Measurements from ENCODE around the gene CDHR3. TPM values are rescaled to one million over a fixed set of nuclear protein-coding genes. Genes with fewer than 3 reads are reported as not detected.

The CDHR3 gene
- total RNA-seq, 1 experiment from 2014 or later, result 8.7 TPM

DNA sequence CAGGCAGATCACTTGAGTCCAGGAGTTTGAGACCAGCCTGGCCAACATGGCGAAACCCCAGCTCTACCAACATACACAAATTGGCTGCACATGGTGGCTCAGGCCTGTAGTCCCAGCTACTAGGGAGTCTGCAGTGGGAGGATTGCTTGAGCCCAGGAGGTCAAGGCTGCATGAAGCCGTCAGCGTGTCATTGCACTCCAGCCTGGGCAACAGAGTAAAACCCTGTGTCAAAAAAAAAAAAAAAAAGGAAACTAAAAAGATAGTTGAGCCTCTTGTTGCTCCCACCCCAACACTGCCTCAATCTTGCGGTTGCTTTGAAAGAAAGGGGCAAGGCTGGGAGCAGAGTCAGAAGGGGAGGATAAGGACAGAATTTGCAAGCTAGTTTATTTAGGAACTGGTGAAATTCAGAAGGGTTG lies 79.1 kb downstream of the CDHR3 start:
- Histone ChIP-seq H4K20me1 (ENCODE audit: insufficient read depth) (no peaks in the 10 kb centered on the region), H3K4me3 (no peak overlapping the region), H3K4me1 (replicated peaks; ENCODE audit: insufficient read depth) (peaks cover 6% of the 10 kb centered on the region; the same call in 1 of the 2 replicates), H3K27ac (no peak overlapping the region), H3K79me2 (ENCODE audit: low read depth) (no peaks in the 10 kb centered on the region), H3K27me3 (ENCODE audit: insufficient read depth, low read depth) (0 out of 2 replicates have a peak, but pooled peaks cover 7% of the 10 kb centered on the region), H2AFZ (no peak overlapping the region), H3K9me3 (ENCODE audit: insufficient read depth, low read depth) (no peaks in the 10 kb centered on the region), H3K9me2 (ENCODE audit: insufficient read depth) (no peaks in the 10 kb centered on the region), H3K4me2 (peak overlapping the region; percentile 68), H3F3A (ENCODE audit: insufficient read depth, low read depth) (no peaks in the 10 kb centered on the region), H3K36me3 (ENCODE audit: low read depth) (no peaks in the 10 kb centered on the region)
- TF ChIP-seq EZH2 (IDR thresholded peaks at IDR 0.05; ENCODE audit: low read depth), result no peak
- TF ChIP-seq, protein P1, sequence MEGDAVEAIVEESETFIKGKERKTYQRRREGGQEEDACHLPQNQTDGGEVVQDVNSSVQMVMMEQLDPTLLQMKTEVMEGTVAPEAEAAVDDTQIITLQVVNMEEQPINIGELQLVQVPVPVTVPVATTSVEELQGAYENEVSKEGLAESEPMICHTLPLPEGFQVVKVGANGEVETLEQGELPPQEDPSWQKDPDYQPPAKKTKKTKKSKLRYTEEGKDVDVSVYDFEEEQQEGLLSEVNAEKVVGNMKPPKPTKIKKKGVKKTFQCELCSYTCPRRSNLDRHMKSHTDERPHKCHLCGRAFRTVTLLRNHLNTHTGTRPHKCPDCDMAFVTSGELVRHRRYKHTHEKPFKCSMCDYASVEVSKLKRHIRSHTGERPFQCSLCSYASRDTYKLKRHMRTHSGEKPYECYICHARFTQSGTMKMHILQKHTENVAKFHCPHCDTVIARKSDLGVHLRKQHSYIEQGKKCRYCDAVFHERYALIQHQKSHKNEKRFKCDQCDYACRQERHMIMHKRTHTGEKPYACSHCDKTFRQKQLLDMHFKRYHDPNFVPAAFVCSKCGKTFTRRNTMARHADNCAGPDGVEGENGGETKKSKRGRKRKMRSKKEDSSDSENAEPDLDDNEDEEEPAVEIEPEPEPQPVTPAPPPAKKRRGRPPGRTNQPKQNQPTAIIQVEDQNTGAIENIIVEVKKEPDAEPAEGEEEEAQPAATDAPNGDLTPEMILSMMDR (conservative IDR thresholded peaks at IDR 0.05), result no peak
- CTCF ChIA-PET, result interaction anchor here (0.8 to 1.9 kb wide), 3 partner anchors 281 to 390 kb away, joined by 3 to 6 read pairs (median 6); no protein-coding TSS in a partner anchor
- intact Hi-C loops (cut with micrococcal nuclease; ENCODE audit: unreplicated experiment), result loop anchor here (1.0 to 5.0 kb wide), 6 partner anchors 165 to 1119 kb away; partner anchors contain the start of genes ATXN7L1 and RINT1
- BruUV-seq (replicated peaks), result no TSS peak
- no peak for DNase-seq
- POLR2A ChIA-PET (ENCODE audit: unreplicated experiment), result no interaction called here

DNA sequence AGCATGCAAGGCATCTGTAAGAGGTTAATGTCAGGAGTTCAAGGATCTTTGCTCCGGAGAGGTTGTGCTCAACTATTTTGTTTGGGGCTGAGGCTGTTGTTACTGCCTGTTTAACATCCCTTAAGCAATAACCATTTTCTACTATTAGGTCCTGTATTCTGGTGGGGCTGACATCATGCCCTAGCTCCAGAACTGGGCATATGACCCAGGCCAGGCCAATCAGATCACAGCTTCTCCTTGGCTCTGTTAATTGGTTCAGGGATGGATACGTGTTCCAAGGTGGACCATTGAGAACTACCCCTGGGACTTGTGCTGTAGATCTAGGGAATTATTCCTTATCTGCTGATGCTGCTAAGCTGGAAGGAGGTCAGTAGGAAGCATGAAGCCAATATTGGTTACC lies 82.1 kb downstream of the CDHR3 start:
- POLR2A ChIA-PET (ENCODE audit: unreplicated experiment), result no interaction called here
- H3F3A ChIP-seq (ENCODE audit: insufficient read depth, low read depth), result no peaks in the 10 kb centered on the region
- no peak overlapping the region for H3K4me2 ChIP-seq
- no peak overlapping the region for H3K4me3 ChIP-seq
- no peak for TF ChIP-seq EZH2 (IDR thresholded peaks at IDR 0.05; ENCODE audit: low read depth)
- TF ChIP-seq, protein P1 (conservative IDR thresholded peaks at IDR 0.05), result no peak
- no TSS peak for BruUV-seq (replicated peaks)
- no peaks in the 10 kb centered on the region for H3K9me2 ChIP-seq (ENCODE audit: insufficient read depth)
- no peak overlapping the region for H3K27ac ChIP-seq
- no peak overlapping the region for H2AFZ ChIP-seq
- H4K20me1 ChIP-seq (ENCODE audit: insufficient read depth), result no peaks in the 10 kb centered on the region
- intact Hi-C loops (cut with micrococcal nuclease; ENCODE audit: unreplicated experiment), result no loop called here
- H3K4me1 ChIP-seq (replicated peaks; ENCODE audit: insufficient read depth), result peaks cover 6% of the 10 kb centered on the region; the same call in 1 of the 2 replicates
- CTCF ChIA-PET, result interaction anchor here (0.5 kb wide), 1 partner anchor 109 kb away, joined by 3 read pairs; no protein-coding TSS in a partner anchor
- 0 out of 2 replicates have a peak, but pooled peaks cover 7% of the 10 kb centered on the region for H3K27me3 ChIP-seq (ENCODE audit: insufficient read depth, low read depth)
- no peaks in the 10 kb centered on the region for H3K9me3 ChIP-seq (ENCODE audit: insufficient read depth, low read depth)
- H3K36me3 ChIP-seq (ENCODE audit: low read depth), result no peaks in the 10 kb centered on the region
- H3K79me2 ChIP-seq (ENCODE audit: low read depth), result no peaks in the 10 kb centered on the region
- DNase-seq, result no peak

DNA sequence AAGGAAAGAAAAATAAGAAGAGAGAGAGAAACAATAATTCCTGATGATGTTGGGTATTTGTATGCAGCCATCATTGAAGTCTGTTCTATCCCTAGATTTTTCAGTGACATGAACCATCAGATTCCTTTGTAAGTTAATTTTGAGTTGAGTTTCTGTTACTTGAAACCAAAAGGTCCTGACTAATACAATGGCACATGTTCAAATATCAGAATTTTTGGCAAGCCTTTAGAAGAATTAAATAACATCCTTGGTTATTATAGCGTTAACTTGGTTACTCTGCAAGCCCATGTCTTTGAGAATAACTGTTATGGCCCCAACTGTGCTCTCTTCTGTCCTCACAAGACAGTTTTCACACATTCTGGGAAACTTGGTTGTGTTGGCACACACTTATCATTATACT lies 82.5 kb downstream of the CDHR3 start:
- intact Hi-C loops (cut with micrococcal nuclease; ENCODE audit: unreplicated experiment), result no loop called here
- Histone ChIP-seq H3K27ac (no peak overlapping the region), H2AFZ (no peak overlapping the region), H3K27me3 (ENCODE audit: insufficient read depth, low read depth) (0 out of 2 replicates have a peak, but pooled peaks cover 7% of the 10 kb centered on the region), H3K4me2 (no peak overlapping the region), H3K79me2 (ENCODE audit: low read depth) (no peaks in the 10 kb centered on the region), H4K20me1 (ENCODE audit: insufficient read depth) (no peaks in the 10 kb centered on the region), H3K4me3 (no peak overlapping the region), H3K9me3 (ENCODE audit: insufficient read depth, low read depth) (no peaks in the 10 kb centered on the region), H3K36me3 (ENCODE audit: low read depth) (no peaks in the 10 kb centered on the region), H3F3A (ENCODE audit: insufficient read depth, low read depth) (no peaks in the 10 kb centered on the region), H3K9me2 (ENCODE audit: insufficient read depth) (no peaks in the 10 kb centered on the region), H3K4me1 (replicated peaks; ENCODE audit: insufficient read depth) (peaks cover 6% of the 10 kb centered on the region; the same call in 1 of the 2 replicates)
- TF ChIP-seq EZH2 (IDR thresholded peaks at IDR 0.05; ENCODE audit: low read depth), result no peak
- TF ChIP-seq, protein P1 (conservative IDR thresholded peaks at IDR 0.05), result no peak
- ChIA-PET CTCF (interaction anchor here (0.5 kb wide), 1 partner anchor 109 kb away, joined by 3 read pairs; no protein-coding TSS in a partner anchor), POLR2A (ENCODE audit: unreplicated experiment) (no interaction called here)
- BruUV-seq (replicated peaks), result no TSS peak
- DNase-seq, result no peak
